ENCODE measurements around the gene TSHR. TPM values are rescaled to one million over a fixed set of nuclear protein-coding genes. Genes with fewer than 3 reads are reported as not detected.

The TSHR gene
- total and polyA plus RNA-seq, 2 of the 4 experiments (the other 2 are of a cell fraction) = not detected

GRCh38 chr14:81153187-81153586 is 197.8 kb downstream of the TSHR start:
- ChIA-PET CTCF (interaction anchor here (1.3 kb wide), 1 partner anchor 17 kb away, joined by 3 read pairs; no protein-coding TSS in a partner anchor), POLR2A (ENCODE audit: unreplicated experiment) (no interaction called here)
- no peak overlapping the region for H2BK20ac ChIP-seq (ENCODE audit: low read depth, low read length)
- H3K56ac ChIP-seq (ENCODE audit: extremely low read depth, insufficient read depth, low read length) = no peak overlapping the region
- dilution Hi-C loops (cut with HindIII; ENCODE audit: low sequenced_read_pairs, unreplicated experiment) = no loop called here
- no peak overlapping the region for H3K14ac ChIP-seq (replicated peaks; ENCODE audit: low read depth, low read length)
- no peaks in the 10 kb centered on the region for H3K4me1 ChIP-seq (ENCODE audit: control insufficient read depth, insufficient read depth, low read length)
- no peaks in the 10 kb centered on the region for H4K20me1 ChIP-seq (ENCODE audit: insufficient read depth, low read length)
- no peaks in the 10 kb centered on the region; the same call in 1 of the 2 replicates for H3K27me3 ChIP-seq (ENCODE audit: control insufficient read depth, insufficient read depth, low read length)
- in situ Hi-C loops (cut with MboI; ENCODE audit: low sequenced_read_pairs) = no loop called here
- H2AK5ac ChIP-seq (ENCODE audit: low read depth, low read length) = no peak overlapping the region
- no peak overlapping the region for H2BK120ac ChIP-seq (ENCODE audit: low read depth, low read length)
- no peak overlapping the region for H3K18ac ChIP-seq (ENCODE audit: low read depth, low read length)
- no peaks in the 10 kb centered on the region for H3K36me3 ChIP-seq (ENCODE audit: control insufficient read depth, insufficient read depth, low read length)
- H3K27ac ChIP-seq (ENCODE audit: insufficient read depth, low read length) = no peak overlapping the region
- no peaks in the 10 kb centered on the region for H3K9me3 ChIP-seq (ENCODE audit: control insufficient read depth, insufficient read depth, low read length)
- no peak overlapping the region for H4K8ac ChIP-seq (ENCODE audit: low read depth in 2 of 2, low read length in 2 of 2)
- intact Hi-C loops (cut with micrococcal nuclease) = no loop called here
- no peak overlapping the region for H2AK9ac ChIP-seq (replicated peaks; ENCODE audit: low read depth, low read length, poor library complexity)
- no CpG with 5 or more reads among the region's 1 CpG for WGBS, 2 experiments (ENCODE audit: extremely low coverage in 2 of 2, insufficient read length in 1 of 2)
- H2AFZ ChIP-seq (replicated peaks; ENCODE audit: low read length, poor library complexity) = no peak overlapping the region
- no peak overlapping the region for H3K4me2 ChIP-seq (ENCODE audit: low read depth, low read length)
- no peaks in the 10 kb centered on the region for H3K79me1 ChIP-seq (ENCODE audit: low read depth in 1 of 2, low read length in 2 of 2)
- H3K23ac ChIP-seq (ENCODE audit: low read depth, low read length) = no peak overlapping the region
- H2BK15ac ChIP-seq (ENCODE audit: low read depth, low read length) = no peak overlapping the region
- H3K4me3 ChIP-seq (ENCODE audit: insufficient read depth, low read depth, low read length) = no peak overlapping the region
- ATAC-seq (ENCODE audit: low read depth) (no peak), DNase-seq (no peak)
- H3K9me1 ChIP-seq (ENCODE audit: insufficient read depth, low read length) = no peaks in the 10 kb centered on the region
- H3K4ac ChIP-seq (ENCODE audit: low read depth, low read length) = no peak overlapping the region
- no TSS peak for BruUV-seq (replicated peaks)
- TF ChIP-seq NFE2L2 (IDR thresholded peaks at IDR 0.05; ENCODE audit: low read depth, low read length) = no peak
- H4K5ac ChIP-seq (ENCODE audit: low read depth, low read length) = no peak overlapping the region
- no peak overlapping the region for H3K9ac ChIP-seq (ENCODE audit: low read depth, low read length)
- no peak overlapping the region for H4K91ac ChIP-seq (ENCODE audit: insufficient read depth, low read depth, low read length)
- no peak overlapping the region for H2BK5ac ChIP-seq (ENCODE audit: low read depth, low read length, poor library complexity, severe bottlenecking)
